ENCODE measurements around the gene XPO1. TPM values are rescaled to one million over a fixed set of nuclear protein-coding genes. Genes with fewer than 3 reads are reported as not detected.
A peak's percentile ranks its signal among the peaks of the same experiment; 100 is the strongest.
"Not testable (repeated sequence)": the region's sequence is repeated elsewhere in the genome, so short reads cannot be mapped to it uniquely, and the experiment has no call there.

XPO1 gene
- 100 to 1,000 TPM; 120 to 157 (median 137) TPM for total RNA-seq
- total RNA-seq (2013), result 235 TPM

- Mint-ChIP-seq H3K4me1 (peaks cover 39 to 45% of the 10 kb centered on the region in 2 donors), H3K27me3 (ENCODE audit: low read depth in 2 of 2) (no peaks in the 10 kb centered on the region), H3K9me3 (no peaks in the 10 kb centered on the region), H3K27ac (peak within 1 kb of the TSS; percentile 90 to 99), H3K36me3 (peaks cover 7% of the 10 kb centered on the region), H3K4me3 (peak within 1 kb of the TSS; percentile 100)
- peak; percentile 77 to 92 (median 83) for ATAC-seq
- TF ChIP-seq CTCF (IDR thresholded peaks at IDR 0.05), result no peak
- DNase-seq, result peak; percentile 98 to 99
- Histone ChIP-seq H3K4me3 (ENCODE audit: low read length) (peak within 1 kb of the TSS; percentile 80), H3K4me1 (ENCODE audit: control insufficient read depth, insufficient read depth, low read length) (peaks cover 10% of the 10 kb centered on the region), H3K27ac (ENCODE audit: low read length) (peak within 1 kb of the TSS; percentile 98), H3K36me3 (ENCODE audit: control insufficient read depth, insufficient read depth, low read length) (peaks cover 3% of the 10 kb centered on the region), H3K9me3 (ENCODE audit: control insufficient read depth, insufficient read depth, low read length) (no peaks in the 10 kb centered on the region), H3K27me3 (ENCODE audit: control insufficient read depth, insufficient read depth, low read length) (no peaks in the 10 kb centered on the region)
- intact Hi-C loops (cut with micrococcal nuclease), result loop anchor here (1.0 to 10.0 kb wide), 4 partner anchors 67 to 316 kb away; partner anchors contain the start of genes FAM161A and USP34
- under 1% methylated on average over 65 of the region's 65 CpGs for WGBS (ENCODE audit: insufficient coverage)
These were observed at the start of gene XPO1 for GRCh38 chr2:61538200-61538919. Gene XPO1, minus strand, starts transcription at chr2:61538356. Its CDS starts 4,459 bp downstream, at chr2:61533897.

GRCh38 chr2:61586928-61587327 lies 48.8 kb upstream of the XPO1 start:
- DNase-seq; H3K36me3 Mint-ChIP-seq; intact Hi-C loops (cut with micrococcal nuclease); H3K4me3 ChIP-seq (ENCODE audit: low read length); H3K27ac ChIP-seq (ENCODE audit: low read length); H3K27ac Mint-ChIP-seq; H3K9me3 Mint-ChIP-seq; ATAC-seq; H3K27me3 ChIP-seq (ENCODE audit: control insufficient read depth, insufficient read depth, low read length); H3K4me3 Mint-ChIP-seq; H3K36me3 ChIP-seq (ENCODE audit: control insufficient read depth, insufficient read depth, low read length); H3K4me1 ChIP-seq (ENCODE audit: control insufficient read depth, insufficient read depth, low read length); H3K9me3 ChIP-seq (ENCODE audit: control insufficient read depth, insufficient read depth, low read length); H3K4me1 Mint-ChIP-seq: not testable (repeated sequence)
- 87% methylated on average over 5 of the region's 5 CpGs for WGBS (ENCODE audit: insufficient coverage)
- peaks cover 3 to 13% of the 10 kb centered on the region in 2 donors for H3K27me3 Mint-ChIP-seq (ENCODE audit: low read depth in 2 of 2)

DNA sequence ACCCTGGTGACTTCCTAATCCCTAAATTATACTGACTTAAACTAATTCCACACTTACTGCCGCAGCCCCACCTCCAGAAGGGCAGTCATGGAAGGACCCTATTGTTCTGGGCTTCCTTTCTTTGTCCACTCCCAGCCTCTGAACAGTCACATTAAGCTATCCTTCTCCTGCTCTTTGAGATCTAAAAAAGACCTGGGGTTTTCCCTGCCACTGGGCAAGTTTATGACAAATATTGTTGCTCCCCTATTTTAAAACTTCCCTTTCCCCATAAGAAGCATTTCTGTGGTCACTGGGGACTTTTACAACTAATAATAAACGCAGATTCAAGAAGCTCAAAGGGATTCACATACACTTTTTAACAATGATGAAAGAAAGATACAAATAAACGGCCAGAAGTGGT lies 47.2 kb upstream of the XPO1 start:
- H3K9me3 Mint-ChIP-seq, result no peaks in the 10 kb centered on the region
- Histone ChIP-seq H3K4me3 (ENCODE audit: low read length) (no peak overlapping the region), H3K27me3 (ENCODE audit: control insufficient read depth, insufficient read depth, low read length) (no peaks in the 10 kb centered on the region), H3K27ac (ENCODE audit: low read length) (no peak overlapping the region), H3K36me3 (ENCODE audit: control insufficient read depth, insufficient read depth, low read length) (no peaks in the 10 kb centered on the region), H3K4me1 (ENCODE audit: control insufficient read depth, insufficient read depth, low read length) (no peaks in the 10 kb centered on the region), H3K9me3 (ENCODE audit: control insufficient read depth, insufficient read depth, low read length) (no peaks in the 10 kb centered on the region)
- intact Hi-C loops (cut with micrococcal nuclease), result no loop called here
- H3K36me3 Mint-ChIP-seq, result no peaks in the 10 kb centered on the region
- no peaks in the 10 kb centered on the region for H3K4me1 Mint-ChIP-seq
- no peak overlapping the region for H3K27ac Mint-ChIP-seq
- ATAC-seq (no peak), DNase-seq (no peak)
- TF ChIP-seq CTCF (IDR thresholded peaks at IDR 0.05), result no peak
- 64% methylated on average over 2 of the region's 3 CpGs for WGBS (ENCODE audit: insufficient coverage)
- peaks cover 3 to 12% of the 10 kb centered on the region in 2 donors for H3K27me3 Mint-ChIP-seq (ENCODE audit: low read depth in 2 of 2)
- no peak overlapping the region for H3K4me3 Mint-ChIP-seq

GRCh38 chr2:61584368-61584767 lies 46.2 kb upstream of the XPO1 start:
- H3K27ac Mint-ChIP-seq; H3K4me1 Mint-ChIP-seq; H3K27me3 Mint-ChIP-seq (ENCODE audit: low read depth in 2 of 2); H3K36me3 ChIP-seq (ENCODE audit: control insufficient read depth, insufficient read depth, low read length); H3K4me1 ChIP-seq (ENCODE audit: control insufficient read depth, insufficient read depth, low read length); H3K27ac ChIP-seq (ENCODE audit: low read length); H3K36me3 Mint-ChIP-seq; H3K4me3 ChIP-seq (ENCODE audit: low read length); H3K4me3 Mint-ChIP-seq; H3K9me3 ChIP-seq (ENCODE audit: control insufficient read depth, insufficient read depth, low read length); H3K9me3 Mint-ChIP-seq; H3K27me3 ChIP-seq (ENCODE audit: control insufficient read depth, insufficient read depth, low read length); ATAC-seq; DNase-seq; intact Hi-C loops (cut with micrococcal nuclease): not testable (repeated sequence)
- WGBS (ENCODE audit: insufficient coverage), result 94% methylated on average over 7 of the region's 9 CpGs

Data from natural killer cell (primary cell).